GM13976 (cell line): Measurements from ENCODE around the gene KCNAB2.

Experiments used
- DNase-seq: peaks from one replicate; pipeline ENCODE4 v3.0.0; 2012; ENCODE audit warnings: low spot score
- in situ Hi-C: fragments of 300-500 bp; cut with MboI; formaldehyde crosslinking; loops from one replicate; pipeline ENCODE4 v1.12.0; 2022; ENCODE audit warnings: low sequenced_read_pairs, mixed read lengths, inconsistent platforms; ENCODE audit not compliant: unreplicated experiment
- TF ChIP-seq, protein P1 (sequence below): IDR thresholded peaks from 2 replicates; pipeline ENCODE4 v1.5.1; 2012; ENCODE audit warnings: borderline replicate concordance, mild to moderate bottlenecking; ENCODE audit not compliant: insufficient read depth; ENCODE audit errors: extremely low read depth, missing control alignments, control extremely low read depth

The KCNAB2 gene

DNA sequence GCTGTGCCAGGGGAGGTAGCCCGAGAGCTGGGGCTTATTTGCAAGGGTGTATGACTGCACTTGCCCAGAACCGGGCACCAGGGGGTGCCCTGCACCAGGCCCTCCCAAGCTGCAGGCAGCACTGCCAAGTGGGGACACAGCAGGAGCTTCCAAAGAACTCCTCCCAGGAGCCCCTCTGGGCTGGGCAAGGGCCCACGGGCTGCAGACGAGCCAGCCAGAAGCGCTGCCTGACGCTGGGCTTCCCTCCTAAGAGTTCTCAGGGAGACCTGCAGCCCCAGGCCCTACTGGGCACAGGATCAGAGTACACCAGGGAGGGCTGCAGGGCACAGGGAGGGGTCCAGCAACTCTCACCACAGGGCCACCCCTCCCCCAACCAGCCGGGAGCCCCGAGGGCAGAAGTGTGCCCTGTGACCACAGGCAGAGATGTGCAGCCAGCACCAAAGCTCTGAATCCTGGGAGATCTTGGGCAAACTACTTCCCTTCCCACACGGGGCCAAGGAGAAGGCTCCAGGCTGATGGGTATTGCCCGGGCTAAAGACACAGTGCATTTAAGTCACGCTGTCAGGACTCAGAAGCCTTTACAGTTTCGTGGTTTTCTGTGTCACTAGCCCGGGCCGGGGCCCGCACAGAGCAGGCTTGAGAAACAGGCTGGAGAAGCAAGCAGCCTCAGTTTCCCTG, 63.4 kb downstream of the KCNAB2 start:
- in situ Hi-C loops = no loop called here
- TF ChIP-seq, protein P1, sequence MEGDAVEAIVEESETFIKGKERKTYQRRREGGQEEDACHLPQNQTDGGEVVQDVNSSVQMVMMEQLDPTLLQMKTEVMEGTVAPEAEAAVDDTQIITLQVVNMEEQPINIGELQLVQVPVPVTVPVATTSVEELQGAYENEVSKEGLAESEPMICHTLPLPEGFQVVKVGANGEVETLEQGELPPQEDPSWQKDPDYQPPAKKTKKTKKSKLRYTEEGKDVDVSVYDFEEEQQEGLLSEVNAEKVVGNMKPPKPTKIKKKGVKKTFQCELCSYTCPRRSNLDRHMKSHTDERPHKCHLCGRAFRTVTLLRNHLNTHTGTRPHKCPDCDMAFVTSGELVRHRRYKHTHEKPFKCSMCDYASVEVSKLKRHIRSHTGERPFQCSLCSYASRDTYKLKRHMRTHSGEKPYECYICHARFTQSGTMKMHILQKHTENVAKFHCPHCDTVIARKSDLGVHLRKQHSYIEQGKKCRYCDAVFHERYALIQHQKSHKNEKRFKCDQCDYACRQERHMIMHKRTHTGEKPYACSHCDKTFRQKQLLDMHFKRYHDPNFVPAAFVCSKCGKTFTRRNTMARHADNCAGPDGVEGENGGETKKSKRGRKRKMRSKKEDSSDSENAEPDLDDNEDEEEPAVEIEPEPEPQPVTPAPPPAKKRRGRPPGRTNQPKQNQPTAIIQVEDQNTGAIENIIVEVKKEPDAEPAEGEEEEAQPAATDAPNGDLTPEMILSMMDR = peak; percentile 48
- peak; percentile 80 for DNase-seq

DNA sequence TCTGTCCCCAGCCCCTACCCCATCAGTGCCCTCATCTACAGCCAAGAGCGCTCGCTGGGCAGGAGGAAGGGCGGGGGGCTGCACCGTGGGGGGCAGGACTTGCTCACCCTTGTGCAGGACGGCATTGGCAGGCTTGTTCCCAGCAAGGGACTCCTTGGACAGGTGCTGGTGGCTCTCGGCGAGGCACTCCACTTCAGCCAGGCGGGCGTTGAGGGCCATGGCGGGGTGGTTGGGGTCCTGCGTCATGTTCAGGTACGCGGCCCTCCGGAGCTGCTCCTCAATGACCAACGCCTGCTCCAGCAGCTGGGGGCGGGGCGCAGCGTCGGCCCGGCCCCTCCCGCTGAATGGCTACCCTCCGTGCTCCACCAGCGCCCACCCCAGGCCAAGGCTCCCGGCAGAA, 64.0 kb downstream of the KCNAB2 start:
- TF ChIP-seq, protein P1 = no peak
- in situ Hi-C loops = no loop called here
- no peak for DNase-seq

- in situ Hi-C loops = no loop called here
- TF ChIP-seq, protein P1 = no peak
- DNase-seq = no peak
Measured at GRCh38 chr1:6110326-6110725, 64.6 kb downstream of the KCNAB2 start.

- TF ChIP-seq, protein P1 = no peak
- in situ Hi-C loops = no loop called here
- DNase-seq = no peak
Measured at GRCh38 chr1:6111571-6111970, 65.9 kb downstream of the KCNAB2 start.

DNA sequence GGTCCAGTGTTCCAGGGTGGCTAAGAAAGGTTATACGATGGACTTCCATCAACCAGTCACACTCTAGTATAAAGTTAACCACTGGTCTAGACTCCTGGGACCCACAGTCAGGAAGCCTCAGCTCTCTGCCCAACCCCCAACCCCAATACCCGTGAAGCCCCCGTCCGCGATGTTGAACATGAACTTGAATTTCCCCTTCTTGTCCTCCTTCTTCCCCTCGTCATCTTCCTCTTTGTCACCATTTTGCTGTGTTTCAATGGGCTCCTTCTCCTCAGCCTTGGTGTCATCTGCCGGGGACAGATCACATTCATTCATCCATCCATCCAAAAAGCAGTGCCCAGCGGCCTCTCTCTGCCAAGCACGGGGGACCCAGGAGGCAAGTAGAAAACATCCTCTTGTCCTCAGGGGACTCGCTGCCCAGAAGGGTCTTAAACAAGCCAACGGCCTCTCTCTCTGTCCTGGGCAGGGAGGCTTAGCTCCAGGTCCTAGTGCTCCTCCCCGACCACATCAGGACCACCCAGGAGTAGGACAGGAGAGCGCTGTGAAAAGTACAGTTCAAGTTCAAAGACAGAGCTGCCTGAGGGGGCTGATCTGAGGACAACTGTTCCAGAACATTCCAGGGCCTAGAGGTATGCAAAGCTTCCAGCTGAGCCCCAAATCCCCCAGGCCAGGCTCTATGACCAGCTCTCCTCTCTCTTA, 66.5 kb downstream of the KCNAB2 start:
- in situ Hi-C loops = no loop called here
- TF ChIP-seq, protein P1 = no peak
- DNase-seq = no peak

- in situ Hi-C loops = no loop called here
- DNase-seq = no peak
- TF ChIP-seq, protein P1 = no peak
Measured at GRCh38 chr1:6112690-6113005, 67.0 kb downstream of the KCNAB2 start.

DNA sequence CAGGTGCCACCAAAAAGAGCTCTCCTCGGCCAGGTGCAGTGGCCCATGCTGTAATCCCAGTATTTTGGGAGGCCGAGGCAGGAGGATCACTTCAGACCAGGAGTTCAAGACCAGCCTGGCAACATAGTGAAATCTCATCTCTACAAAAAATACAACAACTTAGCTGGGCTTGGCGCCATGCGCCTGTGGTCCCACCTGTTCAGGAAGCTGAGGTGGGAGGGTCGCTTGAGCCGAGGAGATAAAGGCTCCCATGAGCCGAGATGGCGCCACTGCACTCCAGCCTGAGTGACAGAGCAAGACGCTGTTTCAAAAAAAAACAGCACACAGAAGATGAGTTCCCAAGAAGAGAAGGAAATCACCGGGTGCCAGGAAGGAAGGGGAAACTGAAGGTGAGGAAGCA, 67.4 kb downstream of the KCNAB2 start:
- in situ Hi-C loops = no loop called here
- no peak for DNase-seq
- TF ChIP-seq, protein P1 = no peak
